GM10248 (cell line): Measurements from ENCODE around the gene CHD5.

Experiments used
- CTCF ChIA-PET: fragments of 300-600 bp; sonication (Branson Sonifier 250); formaldehyde crosslinking; extraction: SDS; loops from one replicate; lab custom pipeline; 2021; ENCODE audit warnings: antibody characterized with exemption; lab: Yijun Ruan, JAX
- POLR2A ChIA-PET: fragments of 350-650 bp; sonication (Branson Sonifier 250); formaldehyde crosslinking; extraction: SDS; loops from one replicate; lab custom pipeline; 2020; ENCODE audit warnings: antibody characterized with exemption; lab: Yijun Ruan, JAX
- DNase-seq: peaks from one replicate; pipeline ENCODE4 v3.0.0; 2012; ENCODE audit errors: extremely low spot score
- TF ChIP-seq, protein P1 (sequence below): IDR thresholded peaks from 2 replicates; pipeline ENCODE4 v1.5.1; 2012; ENCODE audit warnings: mild to moderate bottlenecking, low read depth; ENCODE audit errors: extremely low read depth, missing control alignments, control extremely low read depth

The CHD5 gene

GRCh38 chr1:6133146-6133895 lies 46.8 kb downstream of the CHD5 start:
- CTCF ChIA-PET: no interaction called here
- POLR2A ChIA-PET: no interaction called here
- no peak for DNase-seq
- TF ChIP-seq, protein P1, sequence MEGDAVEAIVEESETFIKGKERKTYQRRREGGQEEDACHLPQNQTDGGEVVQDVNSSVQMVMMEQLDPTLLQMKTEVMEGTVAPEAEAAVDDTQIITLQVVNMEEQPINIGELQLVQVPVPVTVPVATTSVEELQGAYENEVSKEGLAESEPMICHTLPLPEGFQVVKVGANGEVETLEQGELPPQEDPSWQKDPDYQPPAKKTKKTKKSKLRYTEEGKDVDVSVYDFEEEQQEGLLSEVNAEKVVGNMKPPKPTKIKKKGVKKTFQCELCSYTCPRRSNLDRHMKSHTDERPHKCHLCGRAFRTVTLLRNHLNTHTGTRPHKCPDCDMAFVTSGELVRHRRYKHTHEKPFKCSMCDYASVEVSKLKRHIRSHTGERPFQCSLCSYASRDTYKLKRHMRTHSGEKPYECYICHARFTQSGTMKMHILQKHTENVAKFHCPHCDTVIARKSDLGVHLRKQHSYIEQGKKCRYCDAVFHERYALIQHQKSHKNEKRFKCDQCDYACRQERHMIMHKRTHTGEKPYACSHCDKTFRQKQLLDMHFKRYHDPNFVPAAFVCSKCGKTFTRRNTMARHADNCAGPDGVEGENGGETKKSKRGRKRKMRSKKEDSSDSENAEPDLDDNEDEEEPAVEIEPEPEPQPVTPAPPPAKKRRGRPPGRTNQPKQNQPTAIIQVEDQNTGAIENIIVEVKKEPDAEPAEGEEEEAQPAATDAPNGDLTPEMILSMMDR: no peak

GRCh38 chr1:6131561-6131960 lies 48.6 kb downstream of the CHD5 start:
- no peak for DNase-seq
- TF ChIP-seq, protein P1: no peak
- CTCF ChIA-PET: no interaction called here
- POLR2A ChIA-PET: no interaction called here

DNA sequence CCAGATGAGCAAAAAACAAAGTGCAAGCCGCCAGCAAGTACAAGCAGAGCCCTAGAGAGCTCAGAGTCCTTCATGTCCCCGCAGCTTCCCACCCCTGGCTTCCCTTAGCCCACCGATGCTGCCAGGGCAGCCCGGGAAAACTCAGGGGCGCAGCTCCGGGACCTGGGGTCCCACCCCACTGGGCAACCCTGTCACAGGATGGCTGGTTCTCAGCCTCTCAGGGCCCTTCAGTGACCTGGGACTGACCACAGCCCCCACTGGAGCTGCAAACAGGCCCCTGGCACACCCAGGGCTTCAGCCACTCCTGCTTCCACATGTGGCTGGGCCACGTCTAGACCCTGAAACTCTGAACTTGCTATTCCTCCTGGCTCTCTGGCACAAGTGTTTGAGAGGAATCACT lies 49.5 kb downstream of the CHD5 start:
- DNase-seq: no peak
- POLR2A ChIA-PET: no interaction called here
- CTCF ChIA-PET: interaction anchor here (1.2 kb wide), 1 partner anchor 74 kb away, joined by 4 read pairs; no protein-coding TSS in a partner anchor
- TF ChIP-seq, protein P1: no peak

- no peak for DNase-seq
- ChIA-PET POLR2A (no interaction called here), CTCF (interaction anchor here (1.2 kb wide), 1 partner anchor 75 kb away, joined by 4 read pairs; no protein-coding TSS in a partner anchor)
- TF ChIP-seq, protein P1: no peak
Observed at GRCh38 chr1:6130036-6130435, 50.1 kb downstream of the CHD5 start.

DNA sequence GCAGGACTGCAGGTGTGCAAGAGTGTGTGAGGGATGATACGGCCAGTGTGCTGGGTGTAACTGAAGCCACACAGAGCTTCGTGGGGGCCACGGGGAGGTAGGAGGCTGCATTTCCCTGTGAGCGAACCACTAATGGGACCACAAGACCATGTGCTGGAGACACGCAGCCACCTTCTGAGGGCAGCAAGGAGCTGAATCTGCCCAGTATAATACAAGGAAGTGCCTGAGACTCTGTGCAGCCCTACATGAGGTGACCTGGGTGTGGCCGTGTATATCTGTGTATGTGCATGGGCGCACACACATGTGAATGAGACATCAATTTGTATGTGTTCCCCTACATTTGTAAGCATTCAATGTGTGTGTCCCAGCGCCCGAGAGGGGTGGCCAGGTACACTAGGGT lies 50.8 kb downstream of the CHD5 start:
- no peak for DNase-seq
- ChIA-PET POLR2A (no interaction called here), CTCF (no interaction called here)
- TF ChIP-seq, protein P1: no peak

DNA sequence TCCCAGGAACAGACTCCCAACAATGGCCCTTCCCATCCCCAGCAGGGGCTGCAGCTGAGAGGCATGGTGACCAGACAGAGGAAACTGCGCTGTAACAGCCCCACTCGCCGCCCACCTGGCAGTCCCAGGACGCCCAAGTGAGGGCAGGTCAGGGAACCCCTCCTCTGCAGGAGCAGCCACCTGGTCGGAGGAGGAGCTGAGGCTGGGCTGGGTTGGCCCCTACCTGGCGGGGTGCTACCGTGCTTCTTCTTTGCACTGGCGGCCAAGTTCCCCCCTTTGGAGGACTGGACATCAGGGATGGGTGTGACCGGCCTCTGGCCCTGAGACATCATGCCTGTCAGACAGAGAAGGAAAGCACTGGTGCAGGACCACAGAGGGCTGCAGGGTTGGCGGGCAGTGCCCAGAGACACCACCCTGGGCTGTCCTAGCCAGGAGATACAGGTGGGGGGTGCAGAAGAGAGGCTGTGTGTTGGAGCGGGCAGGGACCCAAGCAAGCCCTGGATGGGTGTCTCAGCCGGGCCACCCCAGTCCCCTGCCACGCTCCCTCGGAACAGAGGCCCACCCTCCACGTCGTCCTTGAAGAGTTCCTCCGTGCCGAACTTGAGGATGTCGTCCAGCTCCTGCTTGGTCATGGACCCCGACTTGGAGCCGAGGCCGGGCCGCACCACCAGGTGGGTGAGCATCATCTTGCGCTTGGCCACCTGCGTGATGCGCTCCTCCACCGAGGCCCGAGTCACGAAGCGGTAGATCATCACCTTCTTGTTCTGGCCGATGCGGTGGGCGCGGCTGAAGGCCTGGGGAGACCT lies 51.6 kb downstream of the CHD5 start:
- TF ChIP-seq, protein P1: no peak
- POLR2A ChIA-PET: no interaction called here
- CTCF ChIA-PET: no interaction called here
- no peak for DNase-seq
